Heart left ventricle (tissue), 13 donors: Measurements from ENCODE around the gene KIRREL3.
"Not testable (repeated sequence)": the region's sequence is repeated elsewhere in the genome, so short reads cannot be mapped to it uniquely, and the experiment has no call there.

Experiments used
- POLR2A ChIP-seq, 2 donors: fragments of 450-650 bp; IDR thresholded peaks; one replicate each; pipeline ENCODE4 v1.6.1; 2017; ENCODE audit warnings: antibody characterized with exemption in 2 of 2, mild to moderate bottlenecking in 2 of 2, moderate library complexity in 2 of 2
- TF ChIP-seq, protein P1 (sequence below), 12 donors: fragments of 200-600 bp; sonication (generic) in 4 of 12; IDR thresholded peaks; one replicate each; pipeline versions ENCODE4 v1.5.0 to v1.8.0; 2018 to 2022; ENCODE audit warnings: antibody characterized with exemption in 12 of 12, mild to moderate bottlenecking in 5 of 12
- donor health status: ischemic (EF 13 %, LVEDD 7.1; RV severe dilation, severe dysfunction).
- donor health status: DM: no; HTN: yes; CAD: no.
- donor health status: DM: no; HTN: no; CAD: no.
- donor health status: ischemic (EF 25% LVEDD 6.9; RV normal size, moderate dysfunction).
- donor health status: ischemic (EF 25% LVEDD 5.7; RV mildly dilated, moderate dysfunction).
- donor health status: ischemic (EF 35%, LVEDD 5.7; RV mildly dilated, moderate dysfunction).
- donor health status: nonischemic (EF 11% LVEDD 7.7; RV severe dilation, severe dysfunction).
- donor health status: DM: yes; HTN: yes; CAD: no.
- donor health status: PGD.
- donor health status: ischemic (EF 29% LVEDD 5.4; RV normal size, mild dysfunction).
- donor health status: nonischemic (EF 23%, LVEDD 6.1; RV moderate dilation, normal function).

- not testable (repeated sequence) for TF ChIP-seq POLR2A (IDR thresholded peaks at IDR 0.05)
- TF ChIP-seq, protein P1, sequence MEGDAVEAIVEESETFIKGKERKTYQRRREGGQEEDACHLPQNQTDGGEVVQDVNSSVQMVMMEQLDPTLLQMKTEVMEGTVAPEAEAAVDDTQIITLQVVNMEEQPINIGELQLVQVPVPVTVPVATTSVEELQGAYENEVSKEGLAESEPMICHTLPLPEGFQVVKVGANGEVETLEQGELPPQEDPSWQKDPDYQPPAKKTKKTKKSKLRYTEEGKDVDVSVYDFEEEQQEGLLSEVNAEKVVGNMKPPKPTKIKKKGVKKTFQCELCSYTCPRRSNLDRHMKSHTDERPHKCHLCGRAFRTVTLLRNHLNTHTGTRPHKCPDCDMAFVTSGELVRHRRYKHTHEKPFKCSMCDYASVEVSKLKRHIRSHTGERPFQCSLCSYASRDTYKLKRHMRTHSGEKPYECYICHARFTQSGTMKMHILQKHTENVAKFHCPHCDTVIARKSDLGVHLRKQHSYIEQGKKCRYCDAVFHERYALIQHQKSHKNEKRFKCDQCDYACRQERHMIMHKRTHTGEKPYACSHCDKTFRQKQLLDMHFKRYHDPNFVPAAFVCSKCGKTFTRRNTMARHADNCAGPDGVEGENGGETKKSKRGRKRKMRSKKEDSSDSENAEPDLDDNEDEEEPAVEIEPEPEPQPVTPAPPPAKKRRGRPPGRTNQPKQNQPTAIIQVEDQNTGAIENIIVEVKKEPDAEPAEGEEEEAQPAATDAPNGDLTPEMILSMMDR (IDR thresholded peaks at IDR 0.05), result not testable (repeated sequence)
Observed at GRCh38 chr11:126381960-126382359, 618.6 kb downstream of the KIRREL3 start.
